ENCODE measurements around the gene SERPINB8.

The SERPINB8 gene

GRCh38 chr18:64037812-64038414, 68.0 kb downstream of the SERPINB8 start:
- peak; percentile 50 for DNase-seq (ENCODE audit: low read depth, low spot score)
- Histone ChIP-seq H3K36me3 (ENCODE audit: insufficient read depth, low read length) (no peaks in the 10 kb centered on the region), H3K4me3 (no peak overlapping the region), H3K27ac (no peak overlapping the region), H3K9ac (ENCODE audit: insufficient read length) (no peak overlapping the region), H3K9me3 (ENCODE audit: low read depth, low read length) (no peaks in the 10 kb centered on the region)
- TF ChIP-seq POLR2AphosphoS5 (IDR thresholded peaks at IDR 0.05; ENCODE audit: borderline replicate concordance, low read depth, low read length): no peak
- no peak for TF ChIP-seq EZH2 (IDR thresholded peaks at IDR 0.05)
- TF ChIP-seq FOXP2 (optimal IDR thresholded peaks at IDR 0.05; ENCODE audit: control extremely low read depth, extremely low read length, insufficient read depth): no peak
